Heart right ventricle (tissue), 16 donors: Measurements from ENCODE around the gene CHRD. TPM values are rescaled to one million over a fixed set of nuclear protein-coding genes. Genes with fewer than 3 reads are reported as not detected.

Experiments used
- ATAC-seq, 8 donors: fragments of 200-7000 bp; cut with Tn5 transposase; one replicate each; pipeline ENCODE4 v1.9.1; 2020; ENCODE audit warnings: mild to moderate bottlenecking in 8 of 8, moderate library complexity in 8 of 8, moderate number of reproducible peaks in 1 of 8
- DNase-seq, 2 donors: peaks; one replicate each; pipeline ENCODE4 v3.0.0-alpha.2; 2020
- H3K27ac ChIP-seq, 10 donors: fragments of 200-600 bp; sonication (generic) in 2 of 10; one replicate each; pipeline versions ENCODE4 v1.5.0 to v1.8.0; 2020 to 2022; ENCODE audit warnings: mild to moderate bottlenecking in 3 of 10
- H3K27me3 ChIP-seq, 7 donors: fragments of 200-600 bp; one replicate each; pipeline ENCODE4 v1.8.0; 2021 to 2022; ENCODE audit warnings: mild to moderate bottlenecking in 2 of 7
- H3K36me3 ChIP-seq, 9 donors: fragments of 200-600 bp; sonication (generic) in 1 of 9; one replicate each; pipeline versions ENCODE4 v1.5.0 to v1.8.0; 2020 to 2022; ENCODE audit warnings: mild to moderate bottlenecking in 2 of 9
- H3K4me1 ChIP-seq, 9 donors: fragments of 200-600 bp; sonication (generic) in 1 of 9; one replicate each; pipeline versions ENCODE4 v1.5.0 to v1.8.0; 2020 to 2022; ENCODE audit warnings: mild to moderate bottlenecking in 4 of 9
- H3K4me3 ChIP-seq, 10 donors: fragments of 200-600 bp; sonication (generic) in 2 of 10; one replicate each; pipeline versions ENCODE4 v1.5.0 to v1.8.0; 2020 to 2022; ENCODE audit warnings: mild to moderate bottlenecking in 7 of 10, moderate library complexity in 2 of 10
- H3K9me3 ChIP-seq, 11 donors: fragments of 200-600 bp in 10 of 11; sonication (generic) in 2 of 11; one replicate each; pipeline versions ENCODE4 v1.5.0 to v1.8.0; 2013 to 2022; ENCODE audit warnings: mild to moderate bottlenecking in 2 of 11, control low read depth in 1 of 11, moderate library complexity in 1 of 11
- WGBS, 2 donors: extraction: QIAGEN DNeasy Blood & Tissue Kit; methylation state at CpG; one replicate each; pipeline ENCODE4 v1.1.7; 2013; ENCODE audit warnings: inconsistent platforms in 1 of 2; 5-methylcytosine and 5-hydroxymethylcytosine counted together
- intact Hi-C, 10 donors: fragments of 100-400 bp; cut with DNase I; formaldehyde crosslinking; loops; one replicate each; pipeline versions ENCODE4 v1.11.1 to v1.14.2; 2022
- polyA plus RNA-seq, 2 donors: library from polyadenylated mRNA; stranded (reverse); fragments of 200-250 nt; gene quantifications; one replicate each; pipeline ENCODE4 v1.2.3, GENCODE V29; 2013
- total RNA-seq, 10 donors: library from RNA; stranded (reverse); fragmentation: NEBNext Ultra II Directional in 3 of 10; extraction: Animal tissue kit (Norgen Biotek cat#: 25700) in 3 of 10; gene quantifications; one replicate each; pipeline versions ENCODE4 v1.2.1 to v1.2.4, GENCODE V29; 2021 to 2023
- TF ChIP-seq, protein P1 (sequence below), 9 donors: fragments of 200-600 bp; sonication (generic) in 2 of 9; IDR thresholded peaks; one replicate each; pipeline versions ENCODE4 v1.5.0 to v1.8.0; 2021 to 2022; ENCODE audit warnings: antibody characterized with exemption in 9 of 9, mild to moderate bottlenecking in 5 of 9, moderate library complexity in 1 of 9
- donor health status: Arrhythmogenic right ventricular cardiomyopathy.
- donor health status: ischemic (EF 13 %, LVEDD 7.1; RV severe dilation, severe dysfunction).
- donor health status: healthy with polysubstance abuse.
- donor health status: DM: no; HTN: yes; CAD: no.
- donor health status: DM: no; HTN: no; CAD: no.
- donor health status: ischemic (EF 25% LVEDD 6.9; RV normal size, moderate dysfunction).
- donor health status: ischemic (EF 25% LVEDD 5.7; RV mildly dilated, moderate dysfunction).
- donor health status: healthy.
- donor health status: DM: yes; HTN: yes; CAD: no.
- donor health status: Ischemic cardiomyopathy.
- donor health status: ischemic (EF 35%, LVEDD 5.7; RV mildly dilated, moderate dysfunction).
- donor health status: nonischemic (EF 11% LVEDD 7.7; RV severe dilation, severe dysfunction).
- donor health status: DM: yes; HTN: yes; CAD: no.
- donor health status: PGD.
- donor health status: ischemic (EF 29% LVEDD 5.4; RV normal size, mild dysfunction).
- donor health status: nonischemic (EF 23%, LVEDD 6.1; RV moderate dilation, normal function).

The CHRD gene
- total and polyA plus RNA-seq, 12 donors = 1.4 to 17.3 (median 3.9) TPM

- TF ChIP-seq, protein P1, sequence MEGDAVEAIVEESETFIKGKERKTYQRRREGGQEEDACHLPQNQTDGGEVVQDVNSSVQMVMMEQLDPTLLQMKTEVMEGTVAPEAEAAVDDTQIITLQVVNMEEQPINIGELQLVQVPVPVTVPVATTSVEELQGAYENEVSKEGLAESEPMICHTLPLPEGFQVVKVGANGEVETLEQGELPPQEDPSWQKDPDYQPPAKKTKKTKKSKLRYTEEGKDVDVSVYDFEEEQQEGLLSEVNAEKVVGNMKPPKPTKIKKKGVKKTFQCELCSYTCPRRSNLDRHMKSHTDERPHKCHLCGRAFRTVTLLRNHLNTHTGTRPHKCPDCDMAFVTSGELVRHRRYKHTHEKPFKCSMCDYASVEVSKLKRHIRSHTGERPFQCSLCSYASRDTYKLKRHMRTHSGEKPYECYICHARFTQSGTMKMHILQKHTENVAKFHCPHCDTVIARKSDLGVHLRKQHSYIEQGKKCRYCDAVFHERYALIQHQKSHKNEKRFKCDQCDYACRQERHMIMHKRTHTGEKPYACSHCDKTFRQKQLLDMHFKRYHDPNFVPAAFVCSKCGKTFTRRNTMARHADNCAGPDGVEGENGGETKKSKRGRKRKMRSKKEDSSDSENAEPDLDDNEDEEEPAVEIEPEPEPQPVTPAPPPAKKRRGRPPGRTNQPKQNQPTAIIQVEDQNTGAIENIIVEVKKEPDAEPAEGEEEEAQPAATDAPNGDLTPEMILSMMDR (IDR thresholded peaks at IDR 0.05) = no peak
- 84 to 89% methylated on average over 22 to 24 of the region's 24 CpGs for WGBS, 2 donors
- ATAC-seq = peak in 2 of 8 donors; percentile 7 to 13
- H3K36me3 ChIP-seq = peaks cover 0 to 58% (median 34%) of the 10 kb centered on the region in 9 donors
- no peak for DNase-seq
- no peak overlapping the region for H3K4me3 ChIP-seq
- no peaks in the 10 kb centered on the region for H3K9me3 ChIP-seq
- H3K4me1 ChIP-seq = peaks cover 0 to 28% (median 10%) of the 10 kb centered on the region in 9 donors
- no peaks in the 10 kb centered on the region for H3K27me3 ChIP-seq
- intact Hi-C loops = loop anchor here in 1 of 10 donors (5.0 kb wide), 1 partner anchor 32 kb away; the partner anchor contains the start of gene EIF4G1
- H3K27ac ChIP-seq = no peak overlapping the region
Measured at GRCh38 chr3:184344579-184345316, 35.1 kb upstream of the CHRD start.

GRCh38 chr3:184345317-184346144 lies 34.3 kb upstream of the CHRD start:
- ATAC-seq = peak; percentile 50 to 87 (median 74)

DNA sequence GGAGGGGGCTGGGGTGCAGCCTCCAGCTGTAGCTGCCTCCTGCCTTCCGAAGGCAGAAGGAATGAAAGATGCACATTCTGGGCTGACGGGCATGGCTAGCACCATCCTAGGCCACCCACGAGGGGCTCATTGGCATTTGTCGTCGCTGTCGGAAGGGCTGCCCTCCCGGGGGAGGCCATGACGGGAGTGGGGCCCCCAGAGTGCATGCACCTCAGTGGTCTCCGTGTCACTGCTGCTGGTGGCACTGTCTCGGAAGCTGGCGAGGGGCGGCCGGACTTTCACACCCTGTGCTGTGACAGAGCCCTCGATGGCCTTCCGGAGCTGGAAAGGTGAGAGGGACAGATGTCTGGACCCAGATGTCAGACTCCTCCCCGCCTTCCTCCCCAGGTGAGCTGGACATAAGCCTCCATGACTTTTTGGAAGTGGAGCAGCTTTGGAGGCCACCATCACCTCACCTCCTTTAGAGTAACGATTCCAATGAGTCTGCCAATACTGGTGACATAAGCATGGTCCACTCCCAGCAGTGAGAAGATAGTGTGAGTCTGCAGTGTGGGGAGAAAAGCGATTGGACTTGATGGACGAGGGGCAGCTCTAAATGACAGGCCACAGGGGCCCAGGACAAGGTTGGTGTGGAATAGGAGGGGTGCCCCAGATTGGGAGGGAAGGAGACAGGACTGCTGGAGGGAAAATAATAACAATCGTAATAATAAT lies 33.2 kb upstream of the CHRD start:
- no peak for DNase-seq
- ATAC-seq = peak in 1 of 8 donors; percentile 4
- no peaks in the 10 kb centered on the region for H3K9me3 ChIP-seq
- WGBS, 2 donors = 90% methylated on average over 20 of the region's 20 CpGs
- H3K4me1 ChIP-seq = peaks cover 0 to 17% (median 8%) of the 10 kb centered on the region in 9 donors
- H3K27ac ChIP-seq = peak overlapping the region in 1 of 10 donors; percentile 36
- H3K27me3 ChIP-seq = no peaks in the 10 kb centered on the region
- peaks cover 0 to 47% (median 33%) of the 10 kb centered on the region in 9 donors for H3K36me3 ChIP-seq
- H3K4me3 ChIP-seq = no peak overlapping the region
- TF ChIP-seq, protein P1 (IDR thresholded peaks at IDR 0.05) = no peak
- intact Hi-C loops = loop anchor here in 1 of 10 donors (5.0 kb wide), 1 partner anchor 34 kb away; the partner anchor contains the start of gene EIF4G1

More at GRCh38 chr3:184345317-184346144, 34.3 kb upstream of the CHRD start:
- no peaks in the 10 kb centered on the region for H3K27me3 ChIP-seq
- H3K27ac ChIP-seq = peak overlapping the region in 4 of 10 donors; percentile 22 to 46 (median 40)
- WGBS, 2 donors = 38 to 46% methylated on average over 14 of the region's 14 CpGs
- intact Hi-C loops = loop anchor here in 1 of 10 donors (5.0 kb wide), 1 partner anchor 33 kb away; the partner anchor contains the start of gene EIF4G1
- DNase-seq = peak; percentile 46 to 67
- peaks cover 0 to 23% (median 8%) of the 10 kb centered on the region in 9 donors for H3K4me1 ChIP-seq
- no peaks in the 10 kb centered on the region for H3K9me3 ChIP-seq
- H3K4me3 ChIP-seq = no peak overlapping the region
- TF ChIP-seq, protein P1 (IDR thresholded peaks at IDR 0.05) = peak in 7 of 9 donors; percentile 33 to 59 (median 55)
- peaks cover 0 to 58% (median 34%) of the 10 kb centered on the region in 9 donors for H3K36me3 ChIP-seq
